Right lobe of liver (tissue), 6 donors: Measurements from ENCODE around the gene KCNN3. TPM values are rescaled to one million over a fixed set of nuclear protein-coding genes. Genes with fewer than 3 reads are reported as not detected.

ENCODE experiments used
- ATAC-seq, 4 donors: fragments of 200-7000 bp; cut with Tn5 transposase; one replicate each; pipeline ENCODE4 v1.9.1; 2020; ENCODE audit warnings: mild to moderate bottlenecking in 4 of 4, moderate library complexity in 4 of 4
- DNase-seq, 3 donors: peaks; one replicate each; pipeline ENCODE4 v3.0.0-alpha.2; 2020
- H3K27ac ChIP-seq, 3 donors: fragments of 200-600 bp; one replicate each; pipeline ENCODE4 v1.8.0; 2022
- H3K27me3 ChIP-seq, 2 donors: fragments of 200-600 bp; one replicate each; pipeline ENCODE4 v1.8.0; 2022
- H3K36me3 ChIP-seq, 4 donors: fragments of 200-600 bp; sonication (generic) in 1 of 4; one replicate each; pipeline versions ENCODE4 v1.5.1 to v1.8.0; 2017 to 2022; ENCODE audit warnings: control low read depth in 1 of 4
- H3K4me1 ChIP-seq, 4 donors: fragments of 200-600 bp; sonication (generic) in 1 of 4; one replicate each; pipeline versions ENCODE4 v1.5.1 to v1.8.0; 2017 to 2022; ENCODE audit warnings: control low read depth in 1 of 4
- H3K4me3 ChIP-seq, 3 donors: fragments of 200-600 bp; one replicate each; pipeline ENCODE4 v1.8.0; 2022
- H3K9me3 ChIP-seq, 4 donors: fragments of 200-600 bp; sonication (generic) in 1 of 4; one replicate each; pipeline versions ENCODE4 v1.5.1 to v1.8.0; 2017 to 2022; ENCODE audit warnings: control low read depth in 1 of 4
- POLR2A ChIP-seq: fragments of 450-650 bp; IDR thresholded peaks from one replicate; pipeline ENCODE4 v1.6.1; 2017; ENCODE audit warnings: antibody characterized with exemption, mild to moderate bottlenecking
- WGBS: methylation state at CpG from one replicate; pipeline ENCODE4 v1.1.6; 2018; ENCODE audit warnings: low coverage, low lambda C conversion rate; ENCODE audit not compliant: insufficient coverage; ENCODE audit errors: missing lambda C conversion rate; 5-methylcytosine and 5-hydroxymethylcytosine counted together
- intact Hi-C, 2 donors: fragments of 100-400 bp; cut with DNase I; formaldehyde crosslinking; loops; one replicate each; pipeline versions ENCODE4 v1.11.2 to v1.14.1; 2022
- total RNA-seq, 6 experiments: library from RNA; depleted of rRNA in 2 of 6; stranded (reverse); fragments of >200 nt in 2 of 6; fragmentation: NEBNext Ultra II Directional in 3 of 6; extraction: Animal tissue kit (Norgen Biotek cat#: 25700) in 3 of 6; gene quantifications; one replicate each; pipeline versions ENCODE4 v1.1.0 to v1.2.4, GENCODE V29; 2016 to 2023
- TF ChIP-seq, protein P1 (sequence below), 4 donors: fragments of 200-600 bp in 3 of 4; fragments of 450-650 bp in 1 of 4; IDR thresholded peaks; one replicate each; pipeline versions ENCODE4 v1.5.1 to v1.8.0; 2016 to 2022; ENCODE audit warnings: antibody characterized with exemption in 4 of 4, mild to moderate bottlenecking in 2 of 4
- donor health status: DM: no; HTN: yes; CAD: no.
- donor health status: DM: no; HTN: no; CAD: no.
- donor health status: DM: no; HTN: no; CAD: no.
- donor health status: DM: no; HTN: yes; CAD: no.
- donor health status: DM: no; HTN: yes; CAD: no.

Gene KCNN3
- total RNA-seq, 6 experiments from 2014 or later, result 0.15 to 0.64 (median 0.32) TPM

DNA sequence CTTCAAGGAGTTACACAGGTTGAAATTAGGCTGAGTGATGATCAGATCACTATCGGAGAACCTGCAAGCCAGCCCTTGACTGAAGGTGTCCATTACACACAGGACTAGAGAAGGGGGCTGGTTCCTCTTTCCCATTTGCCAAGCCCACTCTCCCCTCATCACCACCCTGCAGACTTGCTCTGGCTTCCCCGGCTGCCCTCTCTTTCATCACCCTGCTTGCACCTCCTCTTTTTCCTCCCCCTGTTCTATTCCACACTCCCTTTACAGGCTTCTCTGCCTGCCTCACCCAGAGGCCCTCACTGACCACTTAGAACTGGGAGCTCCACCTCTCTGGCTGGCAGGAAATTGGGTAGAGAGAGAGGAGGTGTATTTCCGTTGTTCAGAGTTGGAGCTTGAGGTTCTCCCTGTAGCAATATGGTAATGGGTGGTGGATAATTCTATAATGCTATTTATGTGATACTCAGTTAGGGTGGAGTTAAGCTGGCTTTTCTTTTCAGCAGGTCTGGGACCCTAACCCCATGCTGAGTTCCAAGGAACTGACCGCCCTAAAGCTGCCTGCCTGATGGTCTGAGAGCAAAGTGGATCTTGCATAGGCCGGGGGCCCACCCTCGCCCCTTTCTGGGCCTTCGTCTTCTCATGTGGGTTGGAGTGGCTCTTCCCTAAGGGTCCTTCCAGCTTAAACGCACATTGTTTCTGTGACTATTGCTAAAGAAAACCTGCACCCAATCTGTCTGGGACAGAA is 150.3 kb downstream of the KCNN3 start:
- H3K4me1 ChIP-seq, result peaks cover 0 to 2% (median 0%) of the 10 kb centered on the region in 4 donors
- no peak for TF ChIP-seq POLR2A
- TF ChIP-seq, protein P1, sequence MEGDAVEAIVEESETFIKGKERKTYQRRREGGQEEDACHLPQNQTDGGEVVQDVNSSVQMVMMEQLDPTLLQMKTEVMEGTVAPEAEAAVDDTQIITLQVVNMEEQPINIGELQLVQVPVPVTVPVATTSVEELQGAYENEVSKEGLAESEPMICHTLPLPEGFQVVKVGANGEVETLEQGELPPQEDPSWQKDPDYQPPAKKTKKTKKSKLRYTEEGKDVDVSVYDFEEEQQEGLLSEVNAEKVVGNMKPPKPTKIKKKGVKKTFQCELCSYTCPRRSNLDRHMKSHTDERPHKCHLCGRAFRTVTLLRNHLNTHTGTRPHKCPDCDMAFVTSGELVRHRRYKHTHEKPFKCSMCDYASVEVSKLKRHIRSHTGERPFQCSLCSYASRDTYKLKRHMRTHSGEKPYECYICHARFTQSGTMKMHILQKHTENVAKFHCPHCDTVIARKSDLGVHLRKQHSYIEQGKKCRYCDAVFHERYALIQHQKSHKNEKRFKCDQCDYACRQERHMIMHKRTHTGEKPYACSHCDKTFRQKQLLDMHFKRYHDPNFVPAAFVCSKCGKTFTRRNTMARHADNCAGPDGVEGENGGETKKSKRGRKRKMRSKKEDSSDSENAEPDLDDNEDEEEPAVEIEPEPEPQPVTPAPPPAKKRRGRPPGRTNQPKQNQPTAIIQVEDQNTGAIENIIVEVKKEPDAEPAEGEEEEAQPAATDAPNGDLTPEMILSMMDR (IDR thresholded peaks at IDR 0.05), result no peak
- DNase-seq (no peak), ATAC-seq (no peak)
- H3K36me3 ChIP-seq, result no peaks in the 10 kb centered on the region
- no peak overlapping the region for H3K27ac ChIP-seq
- intact Hi-C loops, result no loop called here
- no peaks in the 10 kb centered on the region for H3K27me3 ChIP-seq
- no peak overlapping the region for H3K4me3 ChIP-seq
- H3K9me3 ChIP-seq, result no peaks in the 10 kb centered on the region
- WGBS, result 57% methylated on average over 4 of the region's 8 CpGs

DNA sequence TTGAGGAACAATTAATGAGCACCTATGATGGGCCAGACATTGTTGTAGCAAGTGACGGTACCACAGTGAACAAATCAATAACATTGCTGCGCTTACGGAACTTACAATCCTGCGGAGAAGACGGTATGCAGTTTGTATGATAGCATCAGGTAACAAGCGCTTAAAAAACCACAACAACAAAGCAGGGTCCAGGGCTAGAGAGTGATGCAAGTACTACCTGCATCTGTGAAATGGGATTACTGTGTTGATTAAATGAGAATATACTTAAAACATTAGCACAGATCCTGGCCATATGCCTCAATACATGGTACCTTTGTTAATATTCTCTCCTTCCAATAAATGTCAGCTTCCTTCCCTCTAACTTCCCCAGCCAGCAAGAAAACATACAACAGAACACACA is 151.5 kb downstream of the KCNN3 start:
- 98% methylated on average over 6 of the region's 6 CpGs for WGBS

DNA sequence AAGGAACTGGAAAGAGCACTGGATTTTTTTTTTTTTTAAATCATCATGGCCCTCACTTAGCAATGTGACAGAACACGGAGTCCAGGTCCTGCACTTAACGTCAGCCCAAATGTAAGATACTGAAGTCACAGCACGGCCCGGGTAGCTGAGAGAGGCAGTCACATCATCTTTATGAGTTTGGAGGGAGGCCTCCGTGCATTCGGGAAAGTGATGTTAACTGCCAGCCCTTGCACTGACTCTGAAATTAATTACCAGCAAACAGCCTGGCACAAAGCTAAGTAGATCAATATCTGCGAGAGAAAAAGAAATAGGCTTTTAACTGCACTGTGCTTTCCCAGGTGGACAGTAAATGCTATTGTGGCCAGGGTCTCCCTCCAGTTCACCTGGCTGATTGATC is 152.6 kb downstream of the KCNN3 start:
- no peak for ATAC-seq

More for the DNA sequence above, 151.5 kb downstream of the KCNN3 start:
- H3K4me1 ChIP-seq, result peaks cover 0 to 2% (median 0%) of the 10 kb centered on the region in 4 donors
- no peak overlapping the region for H3K27ac ChIP-seq
- no peaks in the 10 kb centered on the region for H3K9me3 ChIP-seq
- H3K4me3 ChIP-seq, result no peak overlapping the region
- no peaks in the 10 kb centered on the region for H3K27me3 ChIP-seq
- no peaks in the 10 kb centered on the region for H3K36me3 ChIP-seq
- TF ChIP-seq POLR2A, result no peak
- intact Hi-C loops, result no loop called here
- DNase-seq (no peak), ATAC-seq (no peak)

DNA sequence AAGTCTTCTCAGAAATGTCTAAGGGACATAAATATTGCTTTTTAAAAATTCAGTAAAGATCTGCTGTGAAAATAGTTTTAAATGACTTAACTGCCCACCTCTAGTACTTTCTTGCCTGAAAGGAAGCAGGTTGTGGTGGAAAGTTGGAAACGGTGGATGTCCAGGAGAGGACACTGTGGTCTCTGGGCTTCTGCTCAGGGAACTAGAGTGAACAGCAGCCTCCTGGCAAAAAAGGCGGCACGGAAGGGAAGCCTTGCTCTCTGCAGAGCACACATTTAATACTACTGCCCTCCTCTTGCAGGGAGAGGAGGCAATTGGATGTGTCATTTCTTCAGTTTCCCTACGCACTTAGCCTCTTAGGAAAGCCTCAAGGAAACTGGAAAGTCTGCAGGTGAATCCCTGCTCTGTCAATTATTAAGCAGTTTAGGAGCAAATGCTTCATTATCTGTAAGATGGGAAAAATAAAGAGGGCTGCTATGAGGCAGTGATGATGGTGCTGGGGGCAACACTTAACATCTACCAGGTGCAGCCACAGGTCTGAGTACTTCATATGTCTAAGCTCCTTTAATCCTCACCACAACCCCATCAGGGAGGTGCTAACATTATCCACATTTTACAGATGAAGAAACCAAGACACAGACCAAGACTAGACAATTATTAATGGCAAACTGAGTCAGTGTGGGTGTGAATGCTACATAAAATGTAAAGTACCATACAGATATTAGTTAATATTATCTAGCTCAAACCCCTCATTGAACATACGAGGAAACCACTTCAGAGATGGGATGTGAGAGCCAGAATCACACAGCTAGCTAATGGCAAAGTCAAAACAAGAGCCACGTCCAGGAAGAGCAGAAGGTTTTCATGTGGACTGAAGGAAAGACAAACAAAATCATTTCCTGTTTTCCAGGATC is 153.2 kb downstream of the KCNN3 start:
- no peak for TF ChIP-seq POLR2A
- TF ChIP-seq, protein P1 (IDR thresholded peaks at IDR 0.05), result no peak
- Histone ChIP-seq H3K4me3 (no peak overlapping the region), H3K27ac (no peak overlapping the region), H3K27me3 (no peaks in the 10 kb centered on the region), H3K4me1 (no peaks in the 10 kb centered on the region), H3K9me3 (no peaks in the 10 kb centered on the region), H3K36me3 (no peaks in the 10 kb centered on the region)
- WGBS, result 59% methylated on average over 6 of the region's 6 CpGs
- DNase-seq (no peak), ATAC-seq (no peak)
- intact Hi-C loops, result no loop called here

More for the DNA sequence above, 152.6 kb downstream of the KCNN3 start:
- Histone ChIP-seq H3K27ac (no peak overlapping the region), H3K27me3 (no peaks in the 10 kb centered on the region), H3K4me3 (no peak overlapping the region), H3K36me3 (no peaks in the 10 kb centered on the region), H3K9me3 (no peaks in the 10 kb centered on the region), H3K4me1 (peaks cover 0 to 2% (median 0%) of the 10 kb centered on the region in 4 donors)
- DNase-seq, result no peak
- intact Hi-C loops, result no loop called here
- TF ChIP-seq, protein P1 (IDR thresholded peaks at IDR 0.05), result no peak
- no peak for TF ChIP-seq POLR2A
- 75% methylated on average over 7 of the region's 7 CpGs for WGBS

DNA sequence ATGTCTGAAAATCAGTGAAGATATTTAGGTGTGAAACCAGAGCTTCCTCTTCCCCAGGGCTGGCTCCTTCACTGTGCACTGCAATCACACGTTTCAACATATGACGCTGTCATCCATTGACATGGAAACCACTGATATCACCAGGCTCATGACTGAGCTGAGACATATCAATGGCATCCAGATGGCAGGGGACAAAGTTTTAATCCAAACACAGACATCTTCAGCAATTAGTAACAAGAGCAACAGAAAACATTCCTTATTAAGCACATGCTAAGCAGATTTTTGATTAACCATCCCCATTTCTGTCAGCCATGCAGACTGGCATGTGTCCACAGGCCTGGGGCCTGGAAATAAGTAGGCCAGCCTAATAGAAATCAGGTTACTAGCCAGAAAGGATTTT is 154.1 kb downstream of the KCNN3 start:
- Histone ChIP-seq H3K36me3 (no peaks in the 10 kb centered on the region), H3K9me3 (no peaks in the 10 kb centered on the region), H3K27me3 (no peaks in the 10 kb centered on the region), H3K27ac (no peak overlapping the region), H3K4me3 (no peak overlapping the region), H3K4me1 (no peaks in the 10 kb centered on the region)
- ATAC-seq (peak in 2 of 4 donors; percentile 49 to 63), DNase-seq (no peak)
- 33% methylated on average over 1 of the region's 2 CpGs for WGBS
- intact Hi-C loops, result no loop called here
- TF ChIP-seq, protein P1 (IDR thresholded peaks at IDR 0.05), result no peak
